ENCODE results near the gene FAM81A.
"Not testable (repeated sequence)": the region's sequence is repeated elsewhere in the genome, so short reads cannot be mapped to it uniquely, and the experiment has no call there.

Gene FAM81A

DNA sequence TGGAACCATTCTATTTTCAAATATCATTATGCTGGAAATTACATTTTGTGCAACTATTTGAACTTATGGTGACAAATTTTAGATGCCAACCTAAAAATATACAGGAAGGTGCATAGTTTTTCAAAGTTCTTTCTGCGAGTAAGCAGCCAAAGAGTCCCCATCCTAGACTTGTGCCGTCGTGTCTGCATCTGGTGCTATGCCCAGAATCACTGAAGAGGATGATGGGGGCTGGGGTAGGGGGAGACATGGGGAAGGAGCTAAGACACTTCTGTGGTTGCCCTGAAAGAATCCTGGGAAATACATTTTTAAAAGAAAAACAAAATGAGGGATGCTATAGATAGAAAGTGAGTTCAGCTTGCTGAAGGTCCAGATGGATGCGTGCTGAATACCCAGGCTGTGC, 21.2 kb upstream of the FAM81A start:
- Histone ChIP-seq H3K4me2 (no peak overlapping the region), H3K36me3 (no peaks in the 10 kb centered on the region), H3K27me3 (0 out of 22 replicates have a peak, but pooled peaks cover 0 to 9% (median 0%) of the 10 kb centered on the region in 11 experiments), H3K4me3 (no peak overlapping the region), H4K20me1 (no peaks in the 10 kb centered on the region), H3K9ac (no peak overlapping the region), H3K27ac (no peak overlapping the region), H3K9me3 (replicated peaks in 1 of 11) (no peaks in the 10 kb centered on the region), H3K4me1 (peaks cover 10 to 48% (median 22%) of the 10 kb centered on the region in 10 experiments)
- TF ChIP-seq Cebpa-rat (IDR thresholded peaks at IDR 0.05) = no peak

DNA sequence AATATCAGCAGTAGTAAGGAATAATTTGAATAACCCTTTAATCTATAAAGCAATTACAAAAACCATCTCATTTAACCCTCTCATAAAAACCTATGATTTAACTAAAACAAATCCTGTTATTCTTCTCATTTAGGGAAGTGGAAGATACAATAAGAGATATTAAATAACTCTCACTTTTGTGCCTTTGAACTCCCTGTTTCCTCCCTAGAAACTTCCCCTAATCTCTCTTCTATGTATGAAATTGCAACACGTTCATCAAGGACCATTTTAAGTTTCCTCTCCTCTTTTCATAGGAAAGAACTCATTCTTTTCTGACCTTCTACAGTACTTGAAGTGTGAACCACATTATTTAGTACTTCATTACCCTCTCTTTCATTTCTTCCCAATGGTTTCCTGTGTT, 18.8 kb upstream of the FAM81A start:
- Histone ChIP-seq H3K4me2 (peak overlapping the region in 5 of 11 experiments; percentile 38 to 63 (median 43); a peak in 10 of 22 replicates), H3K9me3 (replicated peaks in 1 of 11) (no peaks in the 10 kb centered on the region), H3K4me3 (no peak overlapping the region), H3K36me3 (no peaks in the 10 kb centered on the region), H3K4me1 (peaks cover 0 to 24% (median 3%) of the 10 kb centered on the region in 10 experiments; a peak in 9 of 20 replicates), H4K20me1 (no peaks in the 10 kb centered on the region), H3K27ac (no peak overlapping the region), H3K27me3 (0 out of 22 replicates have a peak, but pooled peaks cover 0 to 9% (median 0%) of the 10 kb centered on the region in 11 experiments), H3K9ac (no peak overlapping the region)
- no peak for TF ChIP-seq Cebpa-rat (IDR thresholded peaks at IDR 0.05)

DNA sequence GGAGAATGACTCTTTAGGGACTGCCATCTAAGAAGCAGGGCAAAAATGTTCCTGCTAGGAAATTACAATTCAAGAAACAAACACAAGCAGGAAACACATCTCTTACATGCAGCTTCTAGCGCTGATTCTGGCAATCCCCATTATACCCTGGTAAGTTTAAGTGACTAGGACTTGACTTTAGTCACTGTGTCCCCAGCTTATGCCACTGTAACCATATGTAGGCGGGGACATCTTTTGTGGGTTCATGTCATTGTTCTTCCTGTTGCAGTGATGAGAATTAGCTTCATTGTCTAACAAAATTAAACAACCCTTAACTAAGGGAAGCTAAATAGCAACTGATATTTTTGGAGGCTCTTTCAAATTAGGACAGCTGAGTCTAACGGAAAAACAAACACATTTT, 17.9 kb upstream of the FAM81A start:
- H3K4me3 ChIP-seq = no peak overlapping the region
- no peaks in the 10 kb centered on the region for H3K36me3 ChIP-seq
- H3K27ac ChIP-seq = no peak overlapping the region
- H3K4me1 ChIP-seq = peaks cover 0 to 22% (median 3%) of the 10 kb centered on the region in 10 experiments; a peak in 9 of 20 replicates
- TF ChIP-seq Cebpa-rat (IDR thresholded peaks at IDR 0.05) = no peak
- 0 out of 22 replicates have a peak, but pooled peaks cover 0 to 9% (median 0%) of the 10 kb centered on the region in 11 experiments for H3K27me3 ChIP-seq
- no peaks in the 10 kb centered on the region for H3K9me3 ChIP-seq (replicated peaks in 1 of 11)
- peak overlapping the region in 4 of 11 experiments; percentile 41 to 63 (median 44); a peak in 7 of 22 replicates for H3K4me2 ChIP-seq
- H4K20me1 ChIP-seq = no peaks in the 10 kb centered on the region
- H3K9ac ChIP-seq = no peak overlapping the region

DNA sequence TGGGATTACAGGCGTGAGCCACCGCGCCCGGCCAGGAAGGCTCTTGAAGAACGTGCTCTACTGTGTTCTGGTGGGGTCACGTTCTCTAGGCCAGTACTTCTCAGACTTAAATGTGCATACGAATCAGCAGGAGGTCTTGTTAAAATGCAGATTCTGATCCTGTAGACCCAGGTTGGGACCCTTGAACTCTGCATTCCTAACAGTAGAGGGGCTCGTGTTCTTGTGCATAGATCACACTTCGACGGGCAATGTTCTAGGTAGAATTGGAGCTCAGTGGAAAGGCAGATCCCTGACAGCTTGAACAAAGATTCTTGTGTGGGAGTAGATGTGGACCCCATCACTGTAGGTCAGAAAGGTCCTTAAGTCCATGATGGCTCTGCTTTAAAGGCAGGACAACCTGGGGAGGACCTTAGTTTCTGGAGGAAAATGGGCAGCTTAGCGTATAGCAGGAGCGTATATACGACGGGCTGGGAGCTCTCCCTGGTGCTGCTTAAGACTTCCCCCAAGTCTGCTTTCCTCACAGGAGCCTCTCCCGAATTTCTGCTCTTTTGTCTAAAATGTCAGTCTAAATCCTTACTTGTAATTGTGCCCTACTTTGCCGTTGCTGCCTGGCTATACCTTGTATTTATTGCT, 16.9 kb upstream of the FAM81A start:
- no peak overlapping the region for H3K4me3 ChIP-seq
- no peak overlapping the region for H3K4me2 ChIP-seq
- H3K27ac ChIP-seq = no peak overlapping the region
- no peaks in the 10 kb centered on the region for H3K9me3 ChIP-seq (replicated peaks in 1 of 11)
- H4K20me1 ChIP-seq = no peaks in the 10 kb centered on the region
- TF ChIP-seq Cebpa-rat (IDR thresholded peaks at IDR 0.05) = no peak
- no peaks in the 10 kb centered on the region for H3K36me3 ChIP-seq
- H3K27me3 ChIP-seq = 0 out of 22 replicates have a peak, but pooled peaks cover 0 to 9% (median 0%) of the 10 kb centered on the region in 11 experiments
- H3K9ac ChIP-seq = no peak overlapping the region
- H3K4me1 ChIP-seq = peaks cover 0 to 22% (median 3%) of the 10 kb centered on the region in 10 experiments; a peak in 9 of 20 replicates

DNA sequence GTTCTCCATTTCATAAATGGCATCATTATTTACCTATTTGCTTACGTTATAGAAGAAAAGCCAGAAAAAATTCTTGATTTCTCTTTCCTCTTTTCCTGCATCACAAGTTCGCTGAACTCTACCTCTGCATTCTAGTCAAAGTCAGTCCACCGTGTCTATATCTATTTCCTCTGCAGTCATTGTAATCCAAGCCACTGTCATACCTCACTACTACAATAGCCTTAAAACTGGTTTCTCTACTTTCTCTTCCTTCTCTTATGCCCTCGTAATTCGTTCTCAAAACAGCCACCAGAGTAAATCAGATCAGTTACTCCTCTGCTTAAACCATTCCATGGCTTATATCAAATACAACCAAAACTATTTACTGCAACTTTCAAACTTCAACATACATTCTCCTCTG, 13.4 kb upstream of the FAM81A start:
- Histone ChIP-seq H3K4me3 (no peak overlapping the region), H3K4me1 (peaks cover 0 to 9% (median under 1%) of the 10 kb centered on the region in 10 experiments; a peak in 9 of 20 replicates), H3K27me3 (no peaks in the 10 kb centered on the region), H3K4me2 (no peak overlapping the region), H3K9ac (no peak overlapping the region), H3K9me3 (replicated peaks in 1 of 11) (peaks cover 13 to 23% (median 22%) of the 10 kb centered on the region in 11 experiments), H3K36me3 (no peaks in the 10 kb centered on the region), H3K27ac (no peak overlapping the region), H4K20me1 (no peaks in the 10 kb centered on the region)
- TF ChIP-seq Cebpa-rat (IDR thresholded peaks at IDR 0.05) = no peak

DNA sequence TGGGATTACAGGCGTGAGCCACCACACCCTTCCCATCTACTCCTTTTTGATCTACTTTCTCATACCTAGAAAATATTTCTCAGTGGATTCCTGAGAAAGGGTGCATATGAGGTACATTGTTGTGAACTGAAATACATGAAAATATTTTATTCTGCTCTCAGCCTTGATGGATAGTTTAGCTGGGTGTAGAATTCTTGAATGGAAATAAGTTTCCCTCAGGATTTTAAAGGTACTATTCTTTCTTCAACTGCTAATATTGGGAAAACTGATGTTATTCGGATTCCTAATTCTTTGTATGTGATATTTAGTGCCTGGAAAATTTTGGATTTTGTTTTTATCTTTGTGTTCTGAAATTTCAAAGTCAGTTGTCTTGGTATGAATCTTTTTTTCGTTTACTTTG, 9.1 kb upstream of the FAM81A start:
- not testable (repeated sequence) for H3K4me3 ChIP-seq, H3K27ac ChIP-seq, H3K9ac ChIP-seq, H3K27me3 ChIP-seq, H3K36me3 ChIP-seq, H4K20me1 ChIP-seq, H3K4me2 ChIP-seq
- peaks cover 17 to 30% (median 27%) of the 10 kb centered on the region in 11 experiments for H3K9me3 ChIP-seq (replicated peaks in 1 of 11)
- peaks cover 0 to 11% (median 0%) of the 10 kb centered on the region in 10 experiments; a peak in 5 of 20 replicates for H3K4me1 ChIP-seq

DNA sequence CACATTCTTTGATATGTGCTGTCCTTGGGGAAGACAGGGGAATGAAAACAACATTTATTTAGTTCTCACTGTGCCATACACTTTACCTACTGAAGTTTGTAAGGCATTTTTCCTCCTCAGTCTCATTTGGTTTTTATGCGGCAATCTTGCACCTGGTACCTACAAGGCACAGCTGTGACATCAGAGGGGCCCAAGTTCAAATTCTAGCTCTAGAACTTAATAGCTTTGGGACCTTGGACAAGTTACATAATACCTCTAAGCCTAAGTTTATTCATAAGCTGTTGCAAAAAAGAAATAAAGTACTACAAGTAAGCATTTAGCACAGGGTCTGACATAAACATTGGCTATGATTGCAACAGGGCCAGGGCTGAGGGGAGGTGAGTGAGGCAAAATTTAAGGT, 5.6 kb upstream of the FAM81A start:
- Histone ChIP-seq H4K20me1 (no peaks in the 10 kb centered on the region), H3K9ac (no peak overlapping the region), H3K4me1 (peaks cover 1 to 13% (median 4%) of the 10 kb centered on the region in 10 experiments; a peak in 18 of 20 replicates), H3K4me2 (no peak overlapping the region), H3K9me3 (replicated peaks in 1 of 11) (peaks cover 17 to 30% (median 27%) of the 10 kb centered on the region in 11 experiments), H3K4me3 (no peak overlapping the region), H3K36me3 (no peaks in the 10 kb centered on the region), H3K27me3 (peaks cover 0 to 8% (median 0%) of the 10 kb centered on the region in 11 experiments; a peak in 3 of 22 replicates), H3K27ac (no peak overlapping the region)
- no peak for TF ChIP-seq Cebpa-rat (IDR thresholded peaks at IDR 0.05)

DNA sequence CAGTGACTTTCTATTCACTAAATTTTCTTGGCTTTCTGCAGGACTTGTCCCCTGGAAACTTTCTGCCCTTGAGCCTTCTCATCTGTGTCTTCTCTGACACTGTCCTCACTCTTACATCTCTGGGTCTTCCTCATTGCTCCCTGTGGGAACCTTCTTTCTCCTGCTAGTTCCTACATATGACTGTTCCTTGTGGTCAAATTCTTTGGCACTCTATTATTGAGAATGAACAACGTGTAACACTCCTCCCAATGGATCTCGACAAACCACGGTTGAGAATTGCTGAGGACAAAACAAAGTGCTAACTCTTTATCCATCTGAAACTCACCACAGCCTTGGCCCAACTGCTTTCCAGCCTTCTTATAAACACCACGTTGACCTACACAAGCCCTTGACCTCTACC, 3.5 kb upstream of the FAM81A start:
- Histone ChIP-seq H3K27me3 (peaks cover 0 to 16% (median 0%) of the 10 kb centered on the region in 11 experiments; a peak in 6 of 22 replicates), H3K4me2 (no peak overlapping the region), H3K36me3 (no peaks in the 10 kb centered on the region), H3K4me3 (no peak overlapping the region), H4K20me1 (no peaks in the 10 kb centered on the region), H3K27ac (no peak overlapping the region), H3K9me3 (replicated peaks in 1 of 11) (peaks cover under 1 to 10% (median 7%) of the 10 kb centered on the region in 11 experiments; a peak in 20 of 22 replicates), H3K9ac (no peak overlapping the region), H3K4me1 (peaks cover 10 to 19% (median 15%) of the 10 kb centered on the region in 10 experiments)
- TF ChIP-seq Cebpa-rat (IDR thresholded peaks at IDR 0.05) = no peak

DNA sequence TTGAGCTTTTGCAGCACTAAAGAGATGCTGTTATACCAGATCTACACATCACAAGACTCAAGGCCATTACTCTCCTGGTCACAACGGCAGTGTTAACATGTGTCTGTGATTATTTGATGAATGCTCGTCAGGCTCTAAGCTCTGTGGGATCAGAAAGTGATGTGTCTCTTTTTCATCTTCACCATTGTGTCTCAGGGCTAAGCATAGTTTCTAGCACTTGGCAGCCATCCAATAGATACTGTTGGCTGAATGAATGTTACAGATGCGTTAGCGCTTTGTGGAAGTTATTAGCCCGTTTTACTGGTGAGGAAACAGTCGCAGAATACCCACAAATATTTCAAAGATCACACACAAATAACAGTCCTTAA, 1.2 kb upstream of the FAM81A start:
- H3K9ac ChIP-seq = no peak overlapping the region

More for the DNA sequence above, 1.2 kb upstream of the FAM81A start:
- no peak overlapping the region for H3K27ac ChIP-seq
- no peak overlapping the region for H3K4me3 ChIP-seq
- H3K4me1 ChIP-seq = peaks cover 11 to 26% (median 19%) of the 10 kb centered on the region in 10 experiments
- peak overlapping the region in 4 of 11 experiments; percentile 84 to 99 (median 96); a peak in 3 of 22 replicates for H3K4me2 ChIP-seq
- no peaks in the 10 kb centered on the region for H3K9me3 ChIP-seq (replicated peaks in 1 of 11)
- no peaks in the 10 kb centered on the region; a peak in 1 of 22 replicates for H4K20me1 ChIP-seq
- no peaks in the 10 kb centered on the region for H3K36me3 ChIP-seq
- TF ChIP-seq Cebpa-rat (IDR thresholded peaks at IDR 0.05) = no peak
- H3K27me3 ChIP-seq = peaks cover 0 to 16% (median 0%) of the 10 kb centered on the region in 11 experiments; a peak in 6 of 22 replicates

Measured in BLaER1 treated with 17β-estradiol and CSF1 and Interleukin-3, amounts not matched to agents 10 nM and 100 nM (cell line).